Mucosa of descending colon (tissue), 3 donors: ENCODE results near the gene HOMER2. TPM values are rescaled to one million over a fixed set of nuclear protein-coding genes. Genes with fewer than 3 reads are reported as not detected.

Experiments
- ATAC-seq: fragments of 200-7000 bp; cut with Tn5 transposase; one replicate; pipeline ENCODE4 v1.9.1; 2020; ENCODE audit warnings: mild to moderate bottlenecking, moderate library complexity
- DNase-seq, 3 donors: peaks; one replicate each; pipeline ENCODE4 v3.0.0-alpha.2; 2020
- H3K36me3 ChIP-seq: fragments of 200-600 bp; one replicate; pipeline ENCODE4 v1.8.0; 2021; ENCODE audit warnings: low read depth, mild to moderate bottlenecking
- H3K4me1 ChIP-seq: fragments of 200-600 bp; one replicate; pipeline ENCODE4 v1.8.0; 2021; ENCODE audit warnings: low read depth, mild to moderate bottlenecking
- H3K4me3 ChIP-seq: fragments of 200-600 bp; one replicate; pipeline ENCODE4 v1.8.0; 2021; ENCODE audit warnings: mild to moderate bottlenecking
- H3K9me3 ChIP-seq: fragments of 200-600 bp; one replicate; pipeline ENCODE4 v1.8.0; 2021; ENCODE audit warnings: mild to moderate bottlenecking
- CTCF ChIP-seq: fragments of 200-600 bp; IDR thresholded peaks from one replicate; pipeline ENCODE4 v1.8.0; 2022; ENCODE audit warnings: antibody characterized with exemption, mild to moderate bottlenecking
- intact Hi-C, 2 donors: fragments of 100-400 bp; cut with DNase I in 1 of 2; cut with micrococcal nuclease in 1 of 2; formaldehyde crosslinking; loops; one replicate each; pipeline versions ENCODE4 v1.11.0 to v1.11.1; 2022; cut with DNase I, micrococcal nuclease
- total RNA-seq, 3 donors: library from RNA; stranded (reverse); fragmentation: NEBNext Ultra II Directional in 2 of 3; extraction: Animal tissue kit (Norgen Biotek cat#: 25700) in 2 of 3; gene quantifications; one replicate each; pipeline versions ENCODE4 v1.2.1 to v1.2.4, GENCODE V29; 2021 to 2023
- donor health status: DM: no; HTN: no; CAD: no; lungs with moderate emphysema.
- donor health status: DM: no; HTN: no; CAD: no.
- donor health status: DM: no; HTN: yes; CAD: no.

HOMER2 gene
- total RNA-seq, 3 donors from 2014 or later: 1.9 to 16.3 (median 2.1) TPM

DNA sequence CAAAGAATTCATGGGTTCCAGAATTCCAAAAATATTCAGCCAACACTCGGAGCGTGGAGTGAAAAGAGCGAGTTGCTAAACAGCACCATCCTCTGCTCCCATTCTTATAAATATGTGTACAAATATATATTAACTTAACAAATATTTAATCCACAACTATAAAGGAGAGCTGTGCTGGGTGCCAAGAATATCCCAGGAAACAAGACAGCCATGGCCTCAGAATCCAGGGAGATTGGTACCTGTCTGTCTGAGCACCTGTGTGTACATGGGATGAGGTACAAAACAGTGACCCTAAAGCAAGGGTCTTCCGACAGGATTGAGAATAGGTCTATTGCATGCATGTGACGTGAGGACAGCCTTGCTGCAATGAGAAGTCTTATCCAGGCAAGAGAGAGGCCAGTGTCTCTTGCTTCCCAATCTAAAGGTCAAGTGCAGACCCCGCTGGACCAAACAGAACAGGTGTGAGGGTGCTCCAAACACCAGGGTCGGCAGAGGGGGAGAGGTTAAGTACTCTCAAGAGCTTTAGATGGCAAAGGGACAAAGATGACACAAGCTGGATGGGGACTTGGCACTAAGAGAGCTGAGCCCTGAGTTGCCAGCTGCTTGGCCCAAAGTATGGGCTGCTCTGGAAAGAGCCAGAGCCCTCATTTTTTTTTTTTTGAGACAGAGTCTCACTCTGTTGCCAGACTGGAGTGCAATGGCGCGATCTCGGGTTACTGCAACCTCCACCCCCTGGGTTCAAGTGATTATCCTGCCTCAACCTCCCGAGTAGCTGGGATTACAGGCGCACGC is 36.2 kb downstream of the HOMER2 start:
- no peaks in the 10 kb centered on the region for H3K4me1 ChIP-seq
- TF ChIP-seq CTCF: no peak
- DNase-seq (no peak), ATAC-seq (no peak)
- H3K4me3 ChIP-seq: no peak overlapping the region
- intact Hi-C loops: no loop called here
- H3K9me3 ChIP-seq: no peaks in the 10 kb centered on the region
- H3K36me3 ChIP-seq: no peaks in the 10 kb centered on the region

DNA sequence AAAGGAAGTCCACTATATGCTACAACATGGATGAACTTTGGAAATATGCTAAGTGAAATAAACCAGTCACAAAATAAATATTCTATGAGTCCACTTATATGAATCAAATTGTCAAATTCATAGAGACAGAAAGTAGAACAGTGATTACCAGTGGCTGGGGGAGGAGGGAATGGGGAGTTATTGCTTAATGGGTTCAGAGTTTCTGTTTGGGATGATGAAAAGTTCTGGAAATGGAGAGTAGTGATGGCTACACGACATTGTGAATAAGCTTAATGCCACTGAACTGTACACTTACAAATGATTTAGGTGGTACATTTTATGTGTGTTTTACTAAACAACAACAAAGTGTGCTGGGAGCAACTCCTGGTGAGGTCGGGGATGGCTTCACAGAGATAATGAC is 38.1 kb downstream of the HOMER2 start:
- ATAC-seq (no peak), DNase-seq (no peak)
- intact Hi-C loops: no loop called here
- no peak for TF ChIP-seq CTCF
- Histone ChIP-seq H3K4me1 (no peaks in the 10 kb centered on the region), H3K36me3 (no peaks in the 10 kb centered on the region), H3K9me3 (no peaks in the 10 kb centered on the region), H3K4me3 (no peak overlapping the region)

- intact Hi-C loops: no loop called here
- no peaks in the 10 kb centered on the region for H3K36me3 ChIP-seq
- ATAC-seq: no peak
- no peaks in the 10 kb centered on the region for H3K4me1 ChIP-seq
- peaks cover 5% of the 10 kb centered on the region for H3K9me3 ChIP-seq
- H3K4me3 ChIP-seq: no peak overlapping the region
- no peak for TF ChIP-seq CTCF
- DNase-seq: no peak
These were observed 41.1 kb downstream of the HOMER2 start for GRCh38 chr15:82911458-82911857.

DNA sequence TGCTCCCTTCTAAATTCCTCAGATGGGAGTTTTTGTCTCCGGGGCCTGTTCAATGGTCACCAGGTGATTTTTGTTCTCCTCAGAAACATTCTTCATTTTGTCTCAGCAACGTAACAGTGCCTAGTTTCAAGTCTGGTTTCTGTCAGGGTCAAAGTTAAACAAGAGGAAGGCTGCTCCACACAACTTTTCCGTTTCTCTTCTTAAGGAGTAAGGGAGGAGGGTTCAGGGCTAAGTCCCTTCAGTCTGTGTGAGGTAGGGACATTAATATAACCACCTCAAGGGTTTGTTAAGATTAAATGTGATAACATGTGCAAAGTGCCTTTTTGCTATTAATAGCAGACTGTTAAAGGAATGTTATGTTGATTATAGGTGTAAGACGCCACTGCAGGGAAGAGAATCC is 41.8 kb downstream of the HOMER2 start:
- no peaks in the 10 kb centered on the region for H3K4me1 ChIP-seq

DNA sequence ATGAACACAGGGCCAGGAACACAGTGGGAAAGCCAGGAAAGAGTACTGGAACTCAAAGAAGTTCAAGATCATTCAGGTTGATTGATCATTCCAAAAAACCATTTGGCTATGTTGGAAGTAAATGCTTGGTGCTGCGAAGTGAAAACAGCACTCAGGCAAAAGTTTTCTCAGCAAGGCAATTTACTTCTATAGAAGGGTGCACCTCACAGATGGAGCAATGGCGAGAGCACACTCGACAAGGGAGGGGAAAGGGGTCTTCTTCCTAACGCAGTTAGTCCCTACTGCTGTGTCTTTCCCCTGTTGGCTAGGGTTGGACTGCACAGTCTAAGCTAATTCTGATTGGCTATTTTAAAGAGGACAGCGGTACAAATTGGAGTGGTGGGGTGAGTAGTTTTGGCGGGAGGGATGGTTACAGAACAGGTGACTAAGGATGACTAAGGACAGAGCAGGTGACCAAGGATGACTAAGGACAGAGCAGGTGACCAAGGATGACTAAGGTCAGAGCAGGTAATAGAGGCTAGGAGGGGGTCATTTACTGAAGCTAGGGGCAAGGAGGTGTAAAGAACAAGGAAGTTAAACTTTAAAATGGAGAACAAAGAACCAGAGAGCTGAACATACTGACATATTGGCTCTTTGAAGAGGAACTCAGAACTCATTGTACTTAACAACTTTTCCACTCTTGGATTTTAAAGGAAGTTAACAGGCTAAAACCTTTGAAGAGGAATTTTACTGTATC is 43.3 kb downstream of the HOMER2 start:
- Histone ChIP-seq H3K36me3 (no peaks in the 10 kb centered on the region), H3K4me3 (no peak overlapping the region), H3K9me3 (peaks cover 5% of the 10 kb centered on the region), H3K4me1 (no peaks in the 10 kb centered on the region)
- ATAC-seq (no peak), DNase-seq (no peak)
- no peak for TF ChIP-seq CTCF
- intact Hi-C loops: no loop called here

More for the DNA sequence above, 41.8 kb downstream of the HOMER2 start:
- Histone ChIP-seq H3K9me3 (peaks cover 5% of the 10 kb centered on the region), H3K36me3 (no peaks in the 10 kb centered on the region), H3K4me3 (no peak overlapping the region)
- TF ChIP-seq CTCF: no peak
- intact Hi-C loops: no loop called here
- DNase-seq: no peak
- no peak for ATAC-seq
